ENCODE data around the gene TBC1D23. TPM values are rescaled to one million over a fixed set of nuclear protein-coding genes. Genes with fewer than 3 reads are reported as not detected.
"Not testable (repeated sequence)": the region's sequence is repeated elsewhere in the genome, so short reads cannot be mapped to it uniquely, and the experiment has no call there.

Gene TBC1D23
- total and polyA plus RNA-seq, 12 donors, result 19.8 to 117 (median 57.3) TPM

- peaks cover 0 to 19% of the 10 kb centered on the region in 2 donors for H3K36me3 ChIP-seq (replicated peaks in 1 of 2)
- intact Hi-C loops (cut with DNase I), result no loop called here
- no peak for DNase-seq
- H3K4me3 ChIP-seq, result no peak overlapping the region
- no peaks in the 10 kb centered on the region for H3K27me3 ChIP-seq
- H3K9me3 ChIP-seq (replicated peaks in 1 of 3), result no peaks in the 10 kb centered on the region
- no peak overlapping the region for H3K27ac ChIP-seq
- no peak for TF ChIP-seq CTCF (IDR thresholded peaks at IDR 0.05)
- WGBS, 4 donors, result 92 to 100% (median 96%) methylated on average over 5 of the region's 5 CpGs
- H3K4me1 ChIP-seq (replicated peaks in 1 of 2), result peaks cover 0 to 12% of the 10 kb centered on the region in 2 donors
These were observed 79.0 kb downstream of the TBC1D23 start for GRCh38 chr3:100339786-100340185.

DNA sequence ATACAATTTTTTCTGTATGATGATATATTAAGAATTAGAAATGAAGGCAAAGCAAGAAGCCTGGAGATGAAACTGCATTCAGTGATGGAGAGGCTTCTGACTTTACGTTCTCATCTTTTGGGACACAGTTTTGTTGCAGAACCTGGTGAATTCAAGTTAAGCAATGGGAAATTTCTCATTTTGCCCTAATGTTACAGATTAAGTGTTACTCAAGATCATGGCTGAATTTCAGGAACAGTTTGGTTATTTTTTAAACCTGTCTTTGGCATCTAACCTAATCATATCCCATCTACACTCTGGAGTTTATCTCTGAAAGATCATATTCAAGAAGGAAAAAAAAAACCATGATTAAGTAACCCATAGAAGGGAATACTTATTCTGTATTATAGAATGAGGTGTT is 79.7 kb downstream of the TBC1D23 start:
- 88 to 97% (median 95%) methylated on average over 1 of the region's 1 CpG for WGBS, 4 donors
- Histone ChIP-seq H3K36me3 (replicated peaks in 1 of 2) (peaks cover 0 to 19% of the 10 kb centered on the region in 2 donors), H3K27ac (no peak overlapping the region), H3K4me3 (no peak overlapping the region), H3K4me1 (replicated peaks in 1 of 2) (peaks cover 0 to 5% of the 10 kb centered on the region in 2 donors), H3K27me3 (no peaks in the 10 kb centered on the region), H3K9me3 (replicated peaks in 1 of 3) (no peaks in the 10 kb centered on the region)
- DNase-seq, result no peak
- no peak for TF ChIP-seq POLR2A (IDR thresholded peaks at IDR 0.05)
- no peak for TF ChIP-seq CTCF (IDR thresholded peaks at IDR 0.05)
- intact Hi-C loops (cut with DNase I), result no loop called here

- no peak for DNase-seq
- H3K4me1 ChIP-seq (replicated peaks in 1 of 2), result no peaks in the 10 kb centered on the region
- no peaks in the 10 kb centered on the region for H3K27me3 ChIP-seq
- no peak overlapping the region for H3K27ac ChIP-seq
- WGBS, 4 donors, result 95 to 99% (median 97%) methylated on average over 5 of the region's 5 CpGs
- no peaks in the 10 kb centered on the region for H3K9me3 ChIP-seq (replicated peaks in 1 of 3)
- intact Hi-C loops (cut with DNase I), result no loop called here
- TF ChIP-seq POLR2A (IDR thresholded peaks at IDR 0.05) (no peak), CTCF (IDR thresholded peaks at IDR 0.05) (no peak)
- peaks cover 0 to 37% of the 10 kb centered on the region in 2 donors for H3K36me3 ChIP-seq (replicated peaks in 1 of 2)
- no peak overlapping the region for H3K4me3 ChIP-seq
These were observed 87.9 kb downstream of the TBC1D23 start for GRCh38 chr3:100348727-100349126.

- intact Hi-C loops (cut with DNase I); H3K27ac ChIP-seq; H3K4me1 ChIP-seq (replicated peaks in 1 of 2); H3K27me3 ChIP-seq; H3K4me3 ChIP-seq; DNase-seq; H3K9me3 ChIP-seq (replicated peaks in 1 of 3): not testable (repeated sequence)
- H3K36me3 ChIP-seq (replicated peaks in 1 of 2), result peaks cover 0 to 46% of the 10 kb centered on the region in 2 donors
- WGBS, 4 donors, result 71 to 100% (median 95%) methylated on average over 1 to 2 of the region's 2 CpGs
These were observed 91.0 kb downstream of the TBC1D23 start for GRCh38 chr3:100351770-100352169.
